HEK293 (cell line): ENCODE measurements around the gene SWI5.

Experiments used
- TCF7L2 ChIP-seq: IDR thresholded peaks from 2 replicates; pipeline ENCODE4 v1.6.1; 2011; ENCODE audit warnings: low read depth, mild to moderate bottlenecking, inconsistent platforms, low read length, moderate library complexity, borderline replicate concordance
- ZNF140 ChIP-seq: fragments of 450-650 bp; formaldehyde crosslinking; IDR thresholded peaks from 2 replicates; pipeline ENCODE4 v1.5.1; 2016; ENCODE audit warnings: missing biosample characterization, missing genetic modification characterization
- ZNF416 ChIP-seq: fragments of 450-650 bp; formaldehyde crosslinking; IDR thresholded peaks from 2 replicates; pipeline ENCODE4 v1.5.1; 2016; ENCODE audit warnings: missing biosample characterization, missing genetic modification characterization
- TF ChIP-seq, protein P1 (sequence below): fragments of 450-650 bp; formaldehyde crosslinking; IDR thresholded peaks from 2 replicates; pipeline ENCODE4 v1.5.1; 2016; ENCODE audit warnings: missing biosample characterization, missing genetic modification characterization

- TF ChIP-seq ZNF416 (tag by site-specific recombination) (no peak), ZNF140 (tag by site-specific recombination) (no peak), TCF7L2 (no peak)
- TF ChIP-seq, protein P1, sequence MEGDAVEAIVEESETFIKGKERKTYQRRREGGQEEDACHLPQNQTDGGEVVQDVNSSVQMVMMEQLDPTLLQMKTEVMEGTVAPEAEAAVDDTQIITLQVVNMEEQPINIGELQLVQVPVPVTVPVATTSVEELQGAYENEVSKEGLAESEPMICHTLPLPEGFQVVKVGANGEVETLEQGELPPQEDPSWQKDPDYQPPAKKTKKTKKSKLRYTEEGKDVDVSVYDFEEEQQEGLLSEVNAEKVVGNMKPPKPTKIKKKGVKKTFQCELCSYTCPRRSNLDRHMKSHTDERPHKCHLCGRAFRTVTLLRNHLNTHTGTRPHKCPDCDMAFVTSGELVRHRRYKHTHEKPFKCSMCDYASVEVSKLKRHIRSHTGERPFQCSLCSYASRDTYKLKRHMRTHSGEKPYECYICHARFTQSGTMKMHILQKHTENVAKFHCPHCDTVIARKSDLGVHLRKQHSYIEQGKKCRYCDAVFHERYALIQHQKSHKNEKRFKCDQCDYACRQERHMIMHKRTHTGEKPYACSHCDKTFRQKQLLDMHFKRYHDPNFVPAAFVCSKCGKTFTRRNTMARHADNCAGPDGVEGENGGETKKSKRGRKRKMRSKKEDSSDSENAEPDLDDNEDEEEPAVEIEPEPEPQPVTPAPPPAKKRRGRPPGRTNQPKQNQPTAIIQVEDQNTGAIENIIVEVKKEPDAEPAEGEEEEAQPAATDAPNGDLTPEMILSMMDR (tag by site-specific recombination) = no peak
Measured at GRCh38 chr9:128285033-128285784, 9.1 kb downstream of the SWI5 start.
